Activated CD4-positive, alpha-beta T cell treated with anti-CD3 and anti-CD28 coated beads, Interleukin-10, Interleukin-2, amounts not matched to agents 100 ng/mL and 50 ng/mL, durations not matched to agents 16 hours and 8 hours (primary cell): ENCODE data around the gene HABP4.
"Not testable (repeated sequence)": the region's sequence is repeated elsewhere in the genome, so short reads cannot be mapped to it uniquely, and the experiment has no call there.

Experiments
- DNase-seq: peaks from one replicate; pipeline ENCODE4 v3.0.0-alpha.2; 2020

The HABP4 gene

GRCh38 chr9:96500696-96501632 is 51.0 kb downstream of the HABP4 start:
- no peak for DNase-seq

GRCh38 chr9:96501633-96502538 is 51.9 kb downstream of the HABP4 start:
- DNase-seq = no peak

- DNase-seq = no peak
These were observed 52.8 kb downstream of the HABP4 start for GRCh38 chr9:96502539-96503373.

GRCh38 chr9:96503374-96503748 is 53.4 kb downstream of the HABP4 start:
- DNase-seq = not testable (repeated sequence)

- no peak for DNase-seq
These were observed 53.9 kb downstream of the HABP4 start for GRCh38 chr9:96503918-96504317.

- no peak for DNase-seq
These were observed 55.5 kb downstream of the HABP4 start for GRCh38 chr9:96505316-96505991.

- no peak for DNase-seq
These were observed 58.4 kb downstream of the HABP4 start for GRCh38 chr9:96508227-96508940.

GRCh38 chr9:96509026-96509425 is 59.1 kb downstream of the HABP4 start:
- DNase-seq = no peak

GRCh38 chr9:96509848-96510247 is 59.9 kb downstream of the HABP4 start:
- DNase-seq = no peak

- peak; percentile 14 for DNase-seq
These were observed 60.3 kb downstream of the HABP4 start for GRCh38 chr9:96510258-96510657.

GRCh38 chr9:96512240-96512639 is 62.3 kb downstream of the HABP4 start:
- DNase-seq = no peak

- no peak for DNase-seq
These were observed 63.7 kb downstream of the HABP4 start for GRCh38 chr9:96513622-96514021.

- no peak for DNase-seq
These were observed 64.3 kb downstream of the HABP4 start for GRCh38 chr9:96514108-96514799.

GRCh38 chr9:96514800-96515158 is 64.8 kb downstream of the HABP4 start:
- no peak for DNase-seq

GRCh38 chr9:96515621-96516470 is 65.9 kb downstream of the HABP4 start:
- no peak for DNase-seq

GRCh38 chr9:96519095-96519494 is 69.1 kb downstream of the HABP4 start:
- no peak for DNase-seq

GRCh38 chr9:96519787-96520186 is 69.8 kb downstream of the HABP4 start:
- DNase-seq = no peak

- DNase-seq = no peak
These were observed 72.4 kb downstream of the HABP4 start for GRCh38 chr9:96522366-96522765.

- no peak for DNase-seq
These were observed 73.4 kb downstream of the HABP4 start for GRCh38 chr9:96523374-96523773.

GRCh38 chr9:96524045-96524444 is 74.1 kb downstream of the HABP4 start:
- no peak for DNase-seq
